ENCODE data around the gene PROK1. TPM values are rescaled to one million over a fixed set of nuclear protein-coding genes. Genes with fewer than 3 reads are reported as not detected.

Gene PROK1
- total RNA-seq, 1 donor from 2014 or later: not detected

DNA sequence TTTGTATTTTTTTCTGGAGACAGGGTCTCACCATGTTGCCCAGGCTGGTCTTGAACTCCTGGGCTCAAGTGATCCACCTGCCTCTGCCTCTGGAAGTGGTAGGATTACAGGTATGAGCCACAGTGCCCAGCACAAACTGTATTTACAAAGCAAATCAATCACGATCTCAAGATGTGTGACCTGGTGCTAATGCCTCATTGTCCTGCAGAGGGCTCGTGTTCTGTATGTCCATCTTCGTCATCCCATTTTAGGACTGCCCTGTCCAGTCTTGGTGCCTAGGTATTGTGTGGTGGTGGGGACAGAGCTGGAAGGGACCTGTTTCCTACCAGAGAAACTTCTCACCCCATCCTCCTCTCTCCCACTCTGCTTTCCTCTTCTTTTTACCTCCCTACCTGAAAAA is 20.2 kb downstream of the PROK1 start:
- Mint-ChIP-seq H3K4me3 (ENCODE audit: unreplicated experiment) (no peak overlapping the region), H3K9me3 (ENCODE audit: unreplicated experiment) (peaks cover 7% of the 10 kb centered on the region), H3K36me3 (ENCODE audit: unreplicated experiment) (no peaks in the 10 kb centered on the region), H3K4me1 (ENCODE audit: low read depth, unreplicated experiment) (peaks cover 13% of the 10 kb centered on the region), H3K27ac (ENCODE audit: unreplicated experiment) (no peak overlapping the region), H3K27me3 (ENCODE audit: unreplicated experiment) (peaks cover 7% of the 10 kb centered on the region)
- DNase-seq: no peak
- TF ChIP-seq, protein P1, sequence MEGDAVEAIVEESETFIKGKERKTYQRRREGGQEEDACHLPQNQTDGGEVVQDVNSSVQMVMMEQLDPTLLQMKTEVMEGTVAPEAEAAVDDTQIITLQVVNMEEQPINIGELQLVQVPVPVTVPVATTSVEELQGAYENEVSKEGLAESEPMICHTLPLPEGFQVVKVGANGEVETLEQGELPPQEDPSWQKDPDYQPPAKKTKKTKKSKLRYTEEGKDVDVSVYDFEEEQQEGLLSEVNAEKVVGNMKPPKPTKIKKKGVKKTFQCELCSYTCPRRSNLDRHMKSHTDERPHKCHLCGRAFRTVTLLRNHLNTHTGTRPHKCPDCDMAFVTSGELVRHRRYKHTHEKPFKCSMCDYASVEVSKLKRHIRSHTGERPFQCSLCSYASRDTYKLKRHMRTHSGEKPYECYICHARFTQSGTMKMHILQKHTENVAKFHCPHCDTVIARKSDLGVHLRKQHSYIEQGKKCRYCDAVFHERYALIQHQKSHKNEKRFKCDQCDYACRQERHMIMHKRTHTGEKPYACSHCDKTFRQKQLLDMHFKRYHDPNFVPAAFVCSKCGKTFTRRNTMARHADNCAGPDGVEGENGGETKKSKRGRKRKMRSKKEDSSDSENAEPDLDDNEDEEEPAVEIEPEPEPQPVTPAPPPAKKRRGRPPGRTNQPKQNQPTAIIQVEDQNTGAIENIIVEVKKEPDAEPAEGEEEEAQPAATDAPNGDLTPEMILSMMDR (IDR thresholded peaks at IDR 0.05; ENCODE audit: partially characterized antibody, unreplicated experiment): no peak

GRCh38 chr1:110472546-110472945 is 21.6 kb downstream of the PROK1 start:
- H3K9me3 Mint-ChIP-seq (ENCODE audit: unreplicated experiment): peaks cover 4% of the 10 kb centered on the region

GRCh38 chr1:110474444-110474843 is 23.5 kb downstream of the PROK1 start:
- Mint-ChIP-seq H3K4me1 (ENCODE audit: low read depth, unreplicated experiment) (no peaks in the 10 kb centered on the region), H3K27me3 (ENCODE audit: unreplicated experiment) (peaks cover 10% of the 10 kb centered on the region), H3K27ac (ENCODE audit: unreplicated experiment) (no peak overlapping the region), H3K36me3 (ENCODE audit: unreplicated experiment) (no peaks in the 10 kb centered on the region), H3K4me3 (ENCODE audit: unreplicated experiment) (no peak overlapping the region), H3K9me3 (ENCODE audit: unreplicated experiment) (peaks cover 2% of the 10 kb centered on the region)
- DNase-seq: no peak
- TF ChIP-seq, protein P1 (IDR thresholded peaks at IDR 0.05; ENCODE audit: partially characterized antibody, unreplicated experiment): no peak

More at GRCh38 chr1:110472546-110472945, 21.6 kb downstream of the PROK1 start:
- Mint-ChIP-seq H3K27me3 (ENCODE audit: unreplicated experiment) (peaks cover 9% of the 10 kb centered on the region), H3K36me3 (ENCODE audit: unreplicated experiment) (no peaks in the 10 kb centered on the region), H3K4me3 (ENCODE audit: unreplicated experiment) (no peak overlapping the region), H3K27ac (ENCODE audit: unreplicated experiment) (no peak overlapping the region), H3K4me1 (ENCODE audit: low read depth, unreplicated experiment) (peaks cover 1% of the 10 kb centered on the region)
- no peak for DNase-seq
- TF ChIP-seq, protein P1 (IDR thresholded peaks at IDR 0.05; ENCODE audit: partially characterized antibody, unreplicated experiment): no peak

DNA sequence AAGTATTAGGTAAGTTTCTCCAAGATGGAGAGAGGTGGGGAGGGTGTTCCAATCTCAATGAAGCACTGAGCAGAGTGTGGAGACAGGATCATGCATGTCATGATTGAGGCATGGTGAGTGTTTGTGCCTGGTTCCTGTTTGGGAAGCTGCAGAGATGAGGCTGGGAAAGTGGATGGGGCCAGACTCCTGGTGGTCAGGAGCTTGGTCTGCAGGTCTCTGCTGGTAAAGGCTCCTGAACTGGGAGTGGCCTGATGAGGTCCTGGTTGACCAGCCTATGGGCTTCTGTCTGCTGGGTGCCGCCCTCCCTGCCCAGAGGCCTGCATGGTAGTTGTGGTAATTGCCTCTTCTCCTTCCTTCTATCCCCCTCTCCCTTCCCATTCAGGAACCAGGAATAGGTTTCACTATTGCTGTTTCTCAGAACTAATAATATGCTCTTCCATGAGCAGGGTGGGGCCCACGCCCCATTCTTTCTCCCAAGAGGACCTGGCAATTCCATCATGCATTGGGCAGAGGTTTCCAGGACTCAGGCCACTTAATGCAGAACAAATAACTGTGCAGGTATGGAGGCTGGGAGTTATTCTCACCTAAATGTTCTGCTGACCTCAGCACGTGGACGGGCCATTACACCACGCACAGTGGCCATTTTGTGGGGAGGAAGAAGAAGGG is 24.5 kb downstream of the PROK1 start:
- DNase-seq: no peak
- H3K27me3 Mint-ChIP-seq (ENCODE audit: unreplicated experiment): peaks cover 10% of the 10 kb centered on the region
- H3K4me3 Mint-ChIP-seq (ENCODE audit: unreplicated experiment): no peak overlapping the region
- no peaks in the 10 kb centered on the region for H3K4me1 Mint-ChIP-seq (ENCODE audit: low read depth, unreplicated experiment)
- TF ChIP-seq, protein P1 (IDR thresholded peaks at IDR 0.05; ENCODE audit: partially characterized antibody, unreplicated experiment): no peak
- H3K9me3 Mint-ChIP-seq (ENCODE audit: unreplicated experiment): peaks cover 5% of the 10 kb centered on the region
- H3K27ac Mint-ChIP-seq (ENCODE audit: unreplicated experiment): no peak overlapping the region
- H3K36me3 Mint-ChIP-seq (ENCODE audit: unreplicated experiment): no peaks in the 10 kb centered on the region

DNA sequence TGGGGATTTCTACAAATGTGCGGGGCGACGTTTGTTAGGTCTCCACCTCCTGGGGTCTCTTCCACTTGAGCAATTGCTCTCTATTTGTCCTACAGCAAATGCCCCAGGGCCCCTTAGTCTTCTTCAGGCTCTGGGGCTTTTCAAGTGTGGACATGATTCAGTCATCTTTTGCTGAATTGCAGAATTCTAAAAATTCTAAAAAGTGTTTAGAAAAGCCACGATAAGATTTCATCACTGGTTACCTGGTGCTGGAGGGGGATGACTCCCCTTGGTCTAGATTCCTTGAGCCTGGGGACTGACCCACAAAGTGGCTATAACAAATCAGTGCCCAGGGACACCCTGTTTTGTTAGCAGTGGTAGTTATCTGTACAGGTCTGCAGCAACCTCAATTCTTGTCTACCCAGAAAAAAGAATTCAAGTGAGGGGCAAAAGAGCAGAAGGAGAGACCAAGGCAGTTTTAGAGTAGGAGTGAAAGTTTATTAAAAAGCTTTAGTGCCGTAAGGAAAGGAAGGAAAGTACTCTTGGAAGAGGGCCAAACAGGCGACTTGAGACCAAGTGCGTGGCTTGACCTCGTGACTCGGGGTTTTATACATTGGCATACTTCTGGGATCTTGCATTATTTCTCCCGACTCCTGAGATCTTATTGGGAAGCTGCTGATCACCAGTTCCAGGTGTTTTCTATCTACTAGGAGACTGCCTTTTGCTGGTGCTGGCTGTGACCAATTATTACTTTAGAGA is 25.2 kb downstream of the PROK1 start:
- Mint-ChIP-seq H3K9me3 (ENCODE audit: unreplicated experiment) (peaks cover 5% of the 10 kb centered on the region), H3K4me3 (ENCODE audit: unreplicated experiment) (no peak overlapping the region), H3K4me1 (ENCODE audit: low read depth, unreplicated experiment) (no peaks in the 10 kb centered on the region), H3K36me3 (ENCODE audit: unreplicated experiment) (no peaks in the 10 kb centered on the region), H3K27me3 (ENCODE audit: unreplicated experiment) (peaks cover 10% of the 10 kb centered on the region), H3K27ac (ENCODE audit: unreplicated experiment) (no peak overlapping the region)
- TF ChIP-seq, protein P1 (IDR thresholded peaks at IDR 0.05; ENCODE audit: partially characterized antibody, unreplicated experiment): no peak
- no peak for DNase-seq

Measured in glutamatergic neuron (in vitro differentiated cells).